Stimulated activated CD8-positive, alpha-beta memory T cell treated with anti-CD3 and anti-CD28 coated beads, Interleukin-12 subunit alpha, Interleukin-12 subunit beta, amount 100 ng/mL, for 24 hours (primary cell): ENCODE data around the gene CORIN.

Experiments
- DNase-seq: peaks from one replicate; pipeline ENCODE4 v3.0.0-alpha.2; 2020; ENCODE audit errors: extremely low read depth

CORIN gene, protein sequence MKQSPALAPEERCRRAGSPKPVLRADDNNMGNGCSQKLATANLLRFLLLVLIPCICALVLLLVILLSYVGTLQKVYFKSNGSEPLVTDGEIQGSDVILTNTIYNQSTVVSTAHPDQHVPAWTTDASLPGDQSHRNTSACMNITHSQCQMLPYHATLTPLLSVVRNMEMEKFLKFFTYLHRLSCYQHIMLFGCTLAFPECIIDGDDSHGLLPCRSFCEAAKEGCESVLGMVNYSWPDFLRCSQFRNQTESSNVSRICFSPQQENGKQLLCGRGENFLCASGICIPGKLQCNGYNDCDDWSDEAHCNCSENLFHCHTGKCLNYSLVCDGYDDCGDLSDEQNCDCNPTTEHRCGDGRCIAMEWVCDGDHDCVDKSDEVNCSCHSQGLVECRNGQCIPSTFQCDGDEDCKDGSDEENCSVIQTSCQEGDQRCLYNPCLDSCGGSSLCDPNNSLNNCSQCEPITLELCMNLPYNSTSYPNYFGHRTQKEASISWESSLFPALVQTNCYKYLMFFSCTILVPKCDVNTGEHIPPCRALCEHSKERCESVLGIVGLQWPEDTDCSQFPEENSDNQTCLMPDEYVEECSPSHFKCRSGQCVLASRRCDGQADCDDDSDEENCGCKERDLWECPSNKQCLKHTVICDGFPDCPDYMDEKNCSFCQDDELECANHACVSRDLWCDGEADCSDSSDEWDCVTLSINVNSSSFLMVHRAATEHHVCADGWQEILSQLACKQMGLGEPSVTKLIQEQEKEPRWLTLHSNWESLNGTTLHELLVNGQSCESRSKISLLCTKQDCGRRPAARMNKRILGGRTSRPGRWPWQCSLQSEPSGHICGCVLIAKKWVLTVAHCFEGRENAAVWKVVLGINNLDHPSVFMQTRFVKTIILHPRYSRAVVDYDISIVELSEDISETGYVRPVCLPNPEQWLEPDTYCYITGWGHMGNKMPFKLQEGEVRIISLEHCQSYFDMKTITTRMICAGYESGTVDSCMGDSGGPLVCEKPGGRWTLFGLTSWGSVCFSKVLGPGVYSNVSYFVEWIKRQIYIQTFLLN

DNA sequence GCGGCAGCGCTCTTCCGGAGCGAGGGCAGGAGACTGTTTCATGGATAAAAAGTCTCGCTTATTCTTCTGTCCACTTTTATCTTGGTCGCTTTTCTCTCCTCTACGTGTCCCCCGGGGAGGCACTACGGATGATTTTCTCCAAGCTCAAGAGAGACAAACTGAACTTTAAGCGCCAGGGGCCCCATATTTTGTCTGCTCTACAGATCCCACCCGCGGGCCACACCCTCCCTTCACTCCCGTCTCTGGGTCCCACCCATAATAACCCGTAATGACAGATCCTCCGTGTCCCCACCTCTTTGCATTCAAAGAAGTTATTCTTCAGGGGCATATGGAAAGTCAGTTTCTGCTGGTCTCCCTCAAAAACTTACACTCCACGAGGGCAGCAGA, at the start of gene CORIN:
Gene CORIN, minus strand, starts transcription at position 160 of the 387 bp plus-strand sequence. Its CDS starts 118 bp downstream, at position 42.
- DNase-seq, result no peak

DNA sequence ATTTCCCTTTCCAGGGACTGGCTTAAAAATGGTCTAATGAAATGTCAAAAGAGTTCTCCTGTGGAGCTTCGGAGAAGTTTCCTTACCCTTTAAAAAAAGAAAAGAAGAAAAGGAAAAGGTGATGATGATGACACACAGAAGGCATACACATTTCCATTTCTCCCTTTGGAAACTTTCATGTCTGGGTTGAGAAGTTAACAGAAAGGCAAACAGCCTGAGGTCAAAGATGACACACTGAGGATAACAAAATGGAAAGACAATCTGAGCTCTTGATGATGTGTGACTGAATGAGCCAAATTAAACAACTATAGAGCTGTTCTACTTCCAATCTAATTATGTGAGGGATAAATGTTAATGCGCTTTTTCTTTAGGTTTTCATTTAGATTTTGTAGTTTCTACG, 44.4 kb upstream of the CORIN start:
- DNase-seq, result no peak

DNA sequence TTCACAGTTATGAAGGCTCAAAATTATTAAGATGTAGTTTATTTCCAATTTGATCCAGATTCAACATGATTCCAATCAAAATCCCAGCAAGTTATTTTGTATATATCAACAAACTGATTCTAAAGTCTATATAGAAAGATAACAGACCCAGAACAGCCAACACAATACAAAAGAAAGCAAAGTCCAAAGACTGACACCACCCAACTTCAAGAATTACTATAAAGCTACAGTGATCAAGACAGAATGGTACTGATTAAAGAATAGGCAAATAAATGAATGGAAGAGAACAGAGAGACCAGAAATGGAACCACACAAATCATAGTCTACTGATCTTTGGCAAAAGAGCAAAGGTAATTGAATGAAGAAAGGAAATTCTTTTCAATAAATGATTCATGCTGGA, 41.6 kb upstream of the CORIN start:
- no peak for DNase-seq

DNA sequence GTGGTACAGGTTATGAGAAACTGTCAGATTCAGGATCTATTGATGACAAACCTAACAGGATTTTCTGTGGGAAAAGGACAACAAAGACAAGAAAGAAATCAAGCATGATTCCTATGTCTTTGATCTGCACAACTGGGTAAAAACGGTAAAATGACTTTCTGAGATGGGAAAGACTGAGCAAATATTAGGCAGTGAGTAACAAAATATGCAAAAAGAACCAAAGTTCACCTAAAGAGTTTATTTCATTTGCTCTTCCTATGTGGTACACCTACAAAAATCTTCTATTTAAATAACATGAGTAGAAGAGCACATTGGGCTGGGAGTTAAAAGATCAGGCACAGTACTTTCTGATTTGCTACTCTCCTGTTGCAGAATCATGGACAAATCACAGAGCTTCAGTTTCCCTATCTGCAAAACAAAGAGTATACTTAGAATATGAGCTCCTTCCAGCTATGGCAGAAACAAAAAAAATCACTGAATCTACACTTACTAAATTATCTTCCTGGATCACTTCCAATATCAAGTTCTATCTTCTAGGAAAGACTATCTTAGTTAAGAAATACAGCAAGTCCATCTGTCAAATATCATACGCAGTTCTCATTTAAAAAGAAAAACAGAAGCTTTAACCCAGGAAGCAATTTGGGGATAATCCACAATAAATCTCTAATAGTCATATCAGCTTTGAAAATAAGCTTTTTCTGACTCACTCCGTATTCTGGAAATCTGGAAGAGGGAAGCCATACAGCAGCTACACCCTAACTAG, 39.1 kb upstream of the CORIN start:
- no peak for DNase-seq

DNA sequence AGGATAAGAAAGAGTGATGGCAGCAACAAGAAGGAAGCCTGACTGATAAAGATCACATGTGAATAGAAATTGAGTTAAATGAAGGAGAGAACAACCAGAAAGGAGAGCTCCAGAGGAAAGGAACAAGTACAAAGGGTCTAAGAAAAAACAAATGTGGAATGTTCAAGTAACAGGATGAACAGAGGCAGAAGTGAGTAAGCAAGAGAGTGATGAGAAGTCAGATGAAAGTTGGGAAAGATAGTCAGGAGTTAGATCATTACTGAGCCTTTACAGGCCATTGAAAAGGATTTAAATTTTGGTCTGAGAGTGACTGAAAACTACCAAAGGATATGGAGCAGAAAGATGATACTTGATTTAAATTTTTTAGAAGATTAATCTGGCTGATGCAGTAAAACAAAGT, 38.4 kb upstream of the CORIN start:
- no peak for DNase-seq

DNA sequence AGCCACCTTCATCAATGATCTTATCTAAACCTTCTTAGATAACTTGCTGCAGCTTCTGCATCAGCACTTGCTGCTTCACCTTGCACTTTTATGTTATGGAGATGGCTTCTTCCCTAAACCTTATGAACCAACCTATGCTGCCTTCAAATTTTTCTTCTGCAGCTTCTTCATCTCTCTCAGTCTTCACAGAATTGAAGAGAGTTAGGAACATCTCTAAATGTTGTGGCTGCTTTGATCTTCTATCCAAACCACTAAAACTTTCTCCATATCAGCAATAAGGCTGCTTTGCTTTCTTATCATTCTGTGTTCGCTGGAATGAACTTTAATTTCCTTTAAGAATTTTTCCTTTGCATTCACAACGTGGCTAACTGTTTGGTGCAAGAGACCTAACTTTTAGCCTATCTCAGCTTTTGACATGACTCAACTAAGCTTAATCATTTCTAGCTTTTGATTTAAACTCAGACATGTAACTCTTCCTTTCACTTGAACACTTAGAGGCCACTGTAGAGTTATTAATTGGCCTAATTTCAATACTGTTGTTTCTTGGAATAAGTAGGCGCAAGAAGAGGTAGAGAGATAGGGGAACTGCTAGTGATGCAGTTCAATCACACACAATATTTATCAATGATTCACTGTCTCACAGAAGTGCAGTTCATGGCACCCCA, 36.1 kb upstream of the CORIN start:
- no peak for DNase-seq

DNA sequence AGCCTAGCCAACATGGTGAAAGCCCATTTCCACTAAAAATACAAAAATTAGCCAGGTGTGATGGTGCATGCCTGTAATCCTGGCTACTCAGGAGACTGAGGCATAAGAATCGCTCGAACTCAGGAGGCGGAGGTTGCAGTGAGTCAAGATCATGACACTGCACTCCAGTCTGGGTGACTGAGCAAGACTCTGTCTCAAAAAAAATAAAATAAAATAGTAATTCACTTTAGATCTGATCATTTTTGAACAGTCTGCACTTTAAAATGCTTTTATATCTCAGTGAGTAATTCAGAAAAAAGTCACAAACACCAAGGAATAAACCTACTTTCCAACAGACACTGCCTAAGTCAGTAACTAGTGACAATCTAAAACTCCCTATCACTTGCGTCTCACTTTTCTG, 25.6 kb upstream of the CORIN start:
- no peak for DNase-seq

DNA sequence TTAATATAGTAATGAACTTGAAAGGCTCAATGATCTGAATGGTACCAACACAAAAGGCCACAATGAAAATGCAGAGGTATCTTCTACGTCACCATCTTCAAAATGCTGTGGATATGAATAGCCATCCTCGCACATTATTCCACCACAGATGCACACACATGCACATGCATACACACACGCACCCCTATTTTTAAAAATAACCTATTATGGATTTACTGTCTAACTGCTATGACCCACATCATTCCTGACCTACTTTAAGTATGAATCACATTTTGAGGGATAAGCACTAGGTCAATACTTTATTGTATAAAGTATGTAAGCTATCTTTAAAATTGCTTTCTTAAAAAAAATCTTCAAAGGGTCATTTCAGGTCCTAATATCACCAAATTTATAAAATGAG, 24.4 kb upstream of the CORIN start:
- no peak for DNase-seq

DNA sequence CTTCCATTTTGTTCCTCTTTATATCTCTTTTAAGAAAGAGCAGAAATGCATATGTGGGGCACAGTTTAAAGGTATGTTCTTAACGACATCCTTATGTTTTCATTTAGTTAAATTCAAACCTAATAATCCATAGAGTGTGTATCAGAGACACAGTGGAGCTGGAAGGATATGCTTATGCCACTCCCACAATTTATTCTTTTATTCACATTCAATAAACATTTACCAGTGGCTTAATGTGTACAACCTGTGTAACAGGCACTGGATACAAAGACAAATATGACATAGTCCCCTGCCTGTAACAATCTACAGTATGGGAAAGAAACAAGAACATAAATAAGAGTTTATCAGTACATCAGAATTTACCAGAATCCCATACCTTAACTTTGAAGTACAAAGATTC, 22.4 kb upstream of the CORIN start:
- DNase-seq, result no peak

DNA sequence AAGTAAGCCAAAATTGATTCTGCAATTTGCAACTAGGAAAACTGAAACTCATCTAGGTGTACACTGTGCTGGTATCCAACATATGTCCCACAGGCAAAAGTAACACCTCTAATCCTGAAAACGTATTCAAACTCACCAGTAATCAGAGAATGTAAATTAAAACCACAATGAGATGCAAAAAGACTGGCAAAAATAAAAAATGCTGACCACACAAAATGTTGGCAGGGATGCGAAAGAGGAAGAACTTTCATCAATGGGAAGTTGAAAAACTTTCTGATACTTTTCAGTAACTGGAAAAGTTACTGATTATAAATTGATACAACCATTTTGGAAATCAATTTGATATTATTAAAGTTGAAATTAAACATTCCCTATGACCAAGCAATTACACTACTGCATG, 20.1 kb upstream of the CORIN start:
- DNase-seq, result no peak

DNA sequence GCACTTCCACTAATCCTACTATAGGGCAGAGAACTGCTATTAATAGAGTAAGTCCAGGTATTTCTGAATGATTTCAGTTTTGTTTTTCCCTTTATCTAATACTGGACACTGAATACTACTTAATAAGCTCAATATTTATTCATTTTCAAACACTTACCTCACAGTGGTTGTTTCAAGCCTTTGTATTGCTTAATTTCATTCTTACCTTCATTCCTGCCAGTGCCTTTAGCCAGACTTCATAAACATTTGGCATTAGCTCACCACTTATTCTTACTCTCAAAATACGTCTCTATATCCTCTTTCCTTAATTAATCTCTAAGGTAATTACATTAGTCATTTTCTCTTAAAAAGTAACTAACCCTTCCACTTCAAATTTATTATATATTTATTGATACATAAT, 18.8 kb upstream of the CORIN start:
- DNase-seq, result no peak

DNA sequence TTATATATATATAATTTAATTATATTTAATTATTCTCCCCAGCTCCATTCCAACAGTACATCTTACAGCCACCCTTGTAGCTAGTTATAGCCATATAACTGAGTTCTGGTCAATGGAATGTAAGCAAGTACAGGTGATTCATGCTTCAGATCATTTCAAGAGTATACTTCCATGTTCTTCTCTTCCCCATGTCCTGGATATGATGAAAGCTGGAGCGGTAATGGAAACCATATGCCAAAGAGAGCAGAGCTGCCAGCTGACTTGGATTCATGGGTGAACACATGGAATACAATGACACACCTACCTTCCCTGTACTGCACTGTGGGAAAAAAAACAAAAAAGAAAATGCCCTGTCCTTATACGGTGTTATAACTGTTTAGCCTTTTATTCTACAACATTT, 17.5 kb upstream of the CORIN start:
- DNase-seq, result no peak

DNA sequence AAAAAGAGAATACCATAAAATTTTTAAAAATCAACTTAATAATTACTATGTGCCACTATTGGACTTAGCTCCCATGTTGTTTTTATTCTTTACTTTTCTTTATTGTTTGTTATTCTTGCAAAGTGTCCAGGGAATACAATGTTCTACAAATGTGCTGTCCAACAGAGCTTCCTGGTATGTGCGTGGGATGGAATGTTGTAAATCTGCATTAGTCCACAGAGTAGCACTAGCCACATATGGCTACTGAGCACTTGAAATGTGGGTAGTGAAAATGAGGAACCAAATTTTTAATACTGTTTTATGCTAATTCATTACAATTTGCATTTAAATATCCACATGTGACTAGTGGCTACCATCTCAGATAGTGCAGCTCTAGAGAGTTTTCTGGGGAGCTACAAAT, 14.3 kb upstream of the CORIN start:
- no peak for DNase-seq

DNA sequence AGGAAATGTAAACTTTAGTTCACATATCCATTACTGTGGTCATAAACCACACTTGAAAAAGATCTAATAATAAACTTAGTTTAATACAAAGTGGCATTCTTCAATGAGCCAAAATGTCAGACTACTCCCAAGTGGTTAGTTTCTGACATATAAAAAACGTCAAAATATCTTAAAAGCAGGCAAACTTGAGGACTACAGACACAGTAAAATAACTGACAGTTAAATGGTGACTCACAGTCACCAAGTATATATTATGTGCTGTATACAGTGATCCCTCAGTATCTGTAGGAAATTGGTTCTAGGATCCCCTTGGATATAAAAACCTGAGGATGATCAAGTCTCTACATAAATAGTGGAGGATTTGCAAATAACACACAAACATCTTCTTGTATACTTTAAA, 11.6 kb upstream of the CORIN start:
- no peak for DNase-seq

DNA sequence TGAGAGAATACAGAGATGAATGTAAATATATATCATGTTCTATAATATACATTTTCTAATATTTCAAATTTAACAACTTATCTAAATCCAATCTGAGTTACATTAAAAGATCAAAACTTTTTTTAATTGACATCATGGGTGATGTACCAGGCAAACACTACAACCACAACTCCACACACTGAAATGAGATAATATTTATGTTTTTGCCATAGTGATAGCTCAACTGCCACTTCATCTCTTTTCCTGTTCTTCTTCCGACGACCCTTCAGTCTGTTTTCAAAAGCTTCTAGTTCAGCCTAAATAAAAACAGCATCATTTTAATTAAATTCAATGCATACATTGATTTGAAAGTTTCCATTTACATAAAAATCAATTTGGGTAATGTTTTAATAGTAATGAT, 10.2 kb upstream of the CORIN start:
- DNase-seq, result no peak

DNA sequence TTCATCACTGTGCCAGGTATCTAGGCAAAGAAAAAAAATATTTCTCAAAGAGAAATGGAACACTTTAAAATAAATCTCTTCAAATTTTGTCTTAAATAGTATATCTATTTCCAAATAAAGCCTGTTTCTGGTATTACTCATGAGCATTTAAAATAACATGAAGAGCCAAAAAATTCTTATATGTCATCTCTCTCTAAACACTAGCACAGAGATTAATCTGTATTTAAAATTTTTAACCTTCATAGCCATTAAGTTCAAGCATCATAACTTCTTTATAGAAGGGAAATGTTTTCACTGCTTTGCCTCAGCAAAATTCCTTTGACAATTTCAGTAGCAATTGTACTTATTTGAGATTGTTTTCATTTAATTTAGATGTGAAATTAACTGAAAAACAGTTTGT, 5.1 kb upstream of the CORIN start:
- no peak for DNase-seq

DNA sequence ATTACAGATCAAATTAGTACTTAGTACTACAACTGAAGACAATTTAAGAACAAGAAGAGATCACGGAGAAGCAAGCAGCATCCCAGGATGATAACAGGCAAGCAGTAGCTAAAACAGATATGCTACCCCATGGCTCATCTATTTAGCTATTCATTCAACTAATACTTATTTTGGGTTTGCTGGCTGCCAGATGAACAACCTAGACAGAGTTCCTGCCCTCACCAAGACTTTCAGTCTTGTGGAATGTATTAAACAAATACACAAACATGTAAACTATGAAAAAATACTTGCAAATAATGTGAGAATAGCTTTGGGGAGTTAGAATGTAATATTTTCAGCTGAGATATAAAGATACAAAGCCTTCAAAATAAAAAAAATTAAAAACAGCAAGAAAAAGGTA, 2.4 kb upstream of the CORIN start:
- no peak for DNase-seq

DNA sequence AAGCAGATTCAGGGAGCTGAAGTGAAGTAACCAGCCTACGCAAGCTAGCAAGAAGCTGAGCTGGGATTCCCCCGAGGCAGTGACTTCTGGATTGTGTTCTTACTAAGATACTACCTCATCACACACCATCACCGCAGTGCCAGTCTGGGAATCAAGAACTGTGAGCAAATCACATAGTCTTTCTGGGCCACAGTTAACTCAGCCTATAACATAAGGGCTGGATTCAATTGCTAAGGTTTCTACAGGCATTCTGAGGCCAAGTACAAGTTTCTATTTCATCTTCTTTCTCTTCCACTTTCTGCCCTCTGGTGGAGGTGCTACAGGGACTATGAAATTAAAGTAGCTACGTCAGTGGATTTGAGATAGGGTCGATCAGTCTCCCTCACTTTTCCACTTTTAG, 1.4 kb upstream of the CORIN start:
- DNase-seq, result no peak

DNA sequence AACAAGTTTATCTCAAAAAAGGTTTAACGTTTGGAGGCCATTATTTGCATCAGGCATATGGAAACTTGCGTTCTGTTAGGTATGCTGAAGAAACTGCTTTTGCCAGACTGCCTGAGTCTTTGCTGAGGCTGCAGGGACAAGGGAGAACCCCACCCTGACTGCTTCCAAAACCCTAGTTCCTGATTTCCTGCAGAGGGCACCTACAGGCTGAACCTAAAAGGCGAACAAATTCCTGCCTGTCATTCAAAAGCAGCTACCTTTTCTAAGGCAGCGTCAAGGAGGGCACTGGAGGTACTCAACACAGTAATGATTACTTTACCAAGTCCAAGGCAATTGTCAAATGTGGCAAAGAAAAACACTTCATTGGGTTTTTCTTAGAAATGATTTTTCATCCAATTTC, 578 bp upstream of the CORIN start:
- DNase-seq, result no peak

DNA sequence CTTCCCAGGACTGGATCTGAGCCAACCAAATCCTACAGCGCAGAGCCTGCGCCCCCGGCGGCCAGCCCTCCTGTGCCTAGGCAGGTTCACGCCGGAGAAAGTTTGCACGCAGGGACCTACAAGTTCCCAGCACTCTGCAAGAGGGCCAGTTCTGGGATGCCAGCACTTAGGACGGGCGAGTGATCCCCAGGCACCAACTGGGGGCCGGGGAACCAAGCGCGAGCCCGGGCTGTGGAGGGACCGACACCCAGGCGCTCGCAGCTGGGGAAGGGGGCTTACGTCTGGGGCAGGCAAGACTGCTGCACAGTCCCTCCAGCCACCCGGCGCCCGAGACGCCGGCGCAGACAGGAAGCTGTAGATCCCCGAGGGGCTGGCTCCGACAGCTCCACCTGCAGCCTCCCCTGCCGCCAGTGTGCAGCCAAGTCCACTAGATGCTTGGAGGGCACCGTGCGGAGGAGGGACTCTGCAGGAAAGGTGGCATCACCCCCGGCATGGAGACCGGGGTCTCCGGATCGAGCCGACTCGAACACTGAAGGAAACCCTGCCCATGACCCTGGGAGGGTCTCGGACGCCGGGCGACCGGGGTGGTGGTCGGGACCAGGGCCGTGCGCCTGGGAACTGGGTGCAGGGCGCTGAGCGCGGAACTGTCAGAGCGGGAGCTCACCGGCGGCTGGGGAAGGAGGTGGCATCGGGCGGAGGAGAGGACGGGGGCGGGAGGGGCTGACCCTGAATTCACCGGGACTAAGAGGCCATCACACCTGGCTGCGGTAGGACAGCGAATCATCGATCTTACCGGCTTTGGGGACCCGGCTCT, 566 bp downstream of the CORIN start:
- DNase-seq, result no peak

DNA sequence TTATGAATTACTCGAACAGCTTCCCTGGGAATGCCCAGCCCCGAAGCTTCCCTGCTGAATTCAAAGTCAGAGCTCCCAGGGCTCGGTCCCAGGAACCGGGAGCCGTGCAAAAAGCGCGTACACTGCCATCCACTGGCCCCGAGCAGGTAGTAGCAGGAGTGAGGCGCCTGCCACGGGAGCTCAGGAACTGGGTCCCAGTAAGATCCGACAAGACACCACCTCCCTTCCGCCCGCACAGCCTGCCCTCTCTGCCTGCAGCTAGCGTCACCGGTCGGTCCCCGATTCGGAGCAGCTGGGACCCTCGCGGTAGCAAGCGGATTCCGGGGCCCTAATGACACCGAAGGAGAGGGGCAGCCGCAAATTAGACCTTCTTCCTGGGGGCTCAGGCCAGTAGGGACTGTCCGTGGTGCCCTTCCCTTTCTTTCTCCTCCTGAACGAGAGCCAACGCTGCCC, 1.2 kb downstream of the CORIN start:
- DNase-seq, result no peak
